PC-9 (cell line): ENCODE data around the gene UBE2S.

ENCODE experiments used
- CTCF ChIP-seq: fragments of 200-600 bp; sonication (generic); conservative IDR thresholded peaks from 2 replicates; pipeline ENCODE4 v1.6.1; 2017; ENCODE audit warnings: mixed run types, antibody characterized with exemption, mild to moderate bottlenecking, moderate library complexity
- EZH2 ChIP-seq: fragments of 200-600 bp; sonication (generic); IDR thresholded peaks from 2 replicates; pipeline ENCODE4 v1.8.0; 2017; ENCODE audit warnings: antibody characterized with exemption, low read depth

DNA sequence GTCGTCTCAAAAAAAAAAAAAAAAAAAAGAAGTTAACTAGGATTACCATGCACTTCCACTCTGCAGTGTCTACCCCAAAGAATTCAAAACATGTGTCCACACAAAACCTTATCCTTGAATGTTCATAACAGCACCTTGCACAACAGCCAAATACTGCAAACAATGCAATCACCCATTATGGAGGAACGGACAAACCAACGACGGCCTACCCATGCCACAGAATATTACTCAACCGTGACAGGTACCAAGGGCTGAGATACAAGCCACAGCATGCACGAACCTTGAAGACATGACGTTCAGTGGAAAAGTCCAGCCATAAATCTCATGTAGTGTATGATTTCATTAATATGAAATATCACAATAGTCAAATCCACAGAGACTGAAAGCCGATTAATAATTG lies 38.5 kb upstream of the UBE2S start:
- TF ChIP-seq CTCF = no peak
- no peak for TF ChIP-seq EZH2
